Measurements from ENCODE around the gene MACO1. TPM values are rescaled to one million over a fixed set of nuclear protein-coding genes. Genes with fewer than 3 reads are reported as not detected.
A peak's percentile ranks its signal among the peaks of the same experiment; 100 is the strongest.

Gene MACO1
- total RNA-seq, 2 donors from 2014 or later = 15.1 to 16.4 TPM

DNA sequence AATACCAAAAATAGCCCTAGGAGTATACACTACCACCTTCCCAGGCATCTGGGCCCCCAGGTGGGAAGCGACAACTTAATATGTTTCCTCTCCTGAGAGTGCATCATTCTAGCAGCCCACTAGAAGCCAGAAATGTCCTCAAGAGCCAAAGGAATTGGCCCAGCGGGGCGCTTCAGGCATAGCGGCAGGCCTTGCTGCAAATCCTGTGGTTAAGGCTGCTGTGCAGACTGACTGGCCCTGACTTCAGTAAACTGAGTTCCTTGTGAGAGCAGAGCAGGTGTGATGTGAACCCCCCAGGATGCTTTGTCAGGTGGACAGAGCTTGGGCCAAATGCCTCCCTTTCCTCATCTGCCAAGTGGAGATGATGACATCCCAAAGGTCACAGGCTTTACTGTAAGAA lies 83.0 kb downstream of the MACO1 start:
- ATAC-seq = no peak
- no peak for DNase-seq
- intact Hi-C loops (cut with DNase I) = no loop called here

- intact Hi-C loops (cut with DNase I) = no loop called here
- DNase-seq (no peak), ATAC-seq (no peak)
Measured at GRCh38 chr1:25515033-25515432, 84.3 kb downstream of the MACO1 start.

DNA sequence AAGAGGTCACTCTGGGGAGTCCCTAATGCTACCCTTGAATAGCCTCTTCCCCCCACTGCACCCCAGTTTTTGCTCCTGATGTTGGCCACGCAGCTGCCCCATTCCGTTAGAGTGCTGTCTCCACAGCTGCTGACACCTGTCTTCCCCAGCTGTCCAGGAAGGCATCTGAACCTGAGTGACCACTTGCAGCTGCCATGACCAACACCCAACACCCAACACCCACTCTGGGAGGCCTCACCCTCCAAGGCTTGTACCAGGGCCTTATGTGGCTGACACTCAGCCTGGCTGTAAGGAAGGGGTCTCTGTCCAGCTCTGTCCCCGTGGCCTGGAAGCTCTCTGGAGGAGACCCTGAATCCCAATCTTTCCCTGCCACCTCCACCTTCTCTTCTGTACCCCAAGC lies 86.0 kb downstream of the MACO1 start:
- DNase-seq (no peak), ATAC-seq (no peak)
- intact Hi-C loops (cut with DNase I) = no loop called here

DNA sequence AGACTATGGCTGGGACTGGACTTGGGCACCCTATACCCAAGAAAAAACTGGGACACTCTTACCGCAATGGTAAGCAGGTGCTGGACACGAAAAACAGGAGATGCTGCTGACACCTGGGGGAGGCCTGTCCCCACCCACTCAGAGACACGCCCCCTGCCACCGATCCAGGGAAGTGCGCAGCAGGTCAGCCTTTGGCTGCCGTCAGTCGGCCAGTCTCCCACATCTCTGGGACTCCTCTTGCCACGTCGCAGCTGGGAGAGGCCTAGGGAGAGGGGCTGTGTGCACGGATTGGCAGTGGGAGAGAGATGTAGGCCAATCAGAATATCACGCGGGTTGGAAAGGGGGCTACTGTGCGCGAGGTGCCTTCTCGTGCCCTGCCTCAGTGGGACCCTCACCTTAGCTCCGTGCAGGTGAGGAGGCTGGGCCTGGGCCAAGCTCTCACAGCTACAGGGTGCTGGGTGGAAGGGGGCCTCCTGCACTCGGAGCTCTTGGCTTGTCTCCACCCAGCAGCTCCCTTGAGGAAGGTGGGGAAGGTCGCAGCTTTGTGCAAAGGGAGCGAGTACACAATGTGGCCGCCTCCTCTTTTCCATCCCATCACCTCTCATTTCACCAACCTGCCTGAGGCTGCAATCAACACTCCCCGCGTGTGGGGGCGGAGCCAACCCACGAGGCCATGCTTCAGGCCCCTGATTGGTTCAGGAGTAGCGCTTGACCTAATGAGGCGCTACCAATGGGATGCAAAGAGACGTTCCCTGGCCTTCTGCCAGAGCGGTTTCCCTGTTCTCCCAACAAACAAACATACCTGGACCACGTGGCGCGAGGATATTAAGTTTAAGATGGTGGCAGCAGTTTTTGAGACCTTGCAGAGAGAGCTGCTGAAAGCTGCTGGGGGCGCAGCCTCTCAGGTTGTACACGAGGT lies 87.0 kb downstream of the MACO1 start:
- DNase-seq (no peak), ATAC-seq (no peak)
- intact Hi-C loops (cut with DNase I) = no loop called here

DNA sequence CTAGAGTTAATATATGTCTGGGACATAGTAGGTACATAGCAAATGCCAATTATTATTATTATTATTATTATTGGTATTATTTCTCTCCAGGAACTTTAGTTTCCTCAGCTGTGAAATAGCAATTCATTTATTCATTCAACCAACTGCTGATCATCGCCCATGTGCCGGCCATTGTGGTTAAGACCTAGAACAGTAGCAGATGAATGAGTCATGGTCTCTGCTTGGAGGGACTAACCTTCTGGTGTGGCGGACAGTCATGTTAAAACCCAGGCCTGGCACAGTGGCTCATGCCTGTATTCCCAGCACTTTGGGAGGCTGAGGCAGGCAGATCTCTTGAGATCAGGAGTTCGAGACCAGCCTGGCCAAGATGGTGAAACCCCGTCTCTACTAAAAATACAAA lies 88.9 kb downstream of the MACO1 start:
- ATAC-seq (no peak), DNase-seq (no peak)
- intact Hi-C loops (cut with DNase I) = loop anchor here (5.0 to 10.0 kb wide), 2 partner anchors 115 to 117 kb away; no protein-coding TSS in a partner anchor

DNA sequence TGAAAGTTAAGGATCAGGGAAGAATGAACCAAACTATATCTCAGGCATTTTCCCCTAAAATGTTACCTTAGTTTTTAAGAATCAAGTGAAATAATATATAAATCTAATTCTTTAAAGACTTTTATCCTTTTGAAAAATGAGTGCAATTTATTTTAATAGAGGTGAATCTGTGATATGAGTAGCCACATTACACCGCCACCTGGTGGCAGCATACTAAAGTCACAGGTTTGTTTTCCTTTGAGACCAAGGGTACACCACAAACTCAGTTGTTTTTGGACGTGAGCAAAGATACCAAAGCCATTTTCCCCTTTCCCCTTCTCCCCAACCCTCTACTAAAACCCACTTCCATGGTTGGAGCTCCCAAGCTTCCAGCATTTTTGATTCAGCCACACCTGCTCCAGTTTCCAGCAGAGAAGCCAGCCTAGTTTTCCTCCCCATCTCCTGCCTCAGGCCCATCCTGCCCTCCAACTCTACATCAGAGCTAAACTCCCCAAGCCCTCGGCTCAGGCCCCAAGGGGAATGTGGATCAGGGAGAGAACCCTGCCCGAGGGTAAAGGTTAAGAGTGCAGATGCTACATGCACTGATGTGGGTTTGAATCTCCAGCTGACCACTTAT lies 89.9 kb downstream of the MACO1 start:
- intact Hi-C loops (cut with DNase I) = loop anchor here (5.0 to 10.0 kb wide), 2 partner anchors 116 to 118 kb away; no protein-coding TSS in a partner anchor
- peak; percentile 75 for DNase-seq
- no peak for ATAC-seq

GRCh38 chr1:25522031-25522655 lies 91.4 kb downstream of the MACO1 start:
- intact Hi-C loops (cut with DNase I) = loop anchor here (5.0 to 10.0 kb wide), 2 partner anchors 117 to 120 kb away; no protein-coding TSS in a partner anchor
- no peak for DNase-seq
- ATAC-seq = no peak

DNA sequence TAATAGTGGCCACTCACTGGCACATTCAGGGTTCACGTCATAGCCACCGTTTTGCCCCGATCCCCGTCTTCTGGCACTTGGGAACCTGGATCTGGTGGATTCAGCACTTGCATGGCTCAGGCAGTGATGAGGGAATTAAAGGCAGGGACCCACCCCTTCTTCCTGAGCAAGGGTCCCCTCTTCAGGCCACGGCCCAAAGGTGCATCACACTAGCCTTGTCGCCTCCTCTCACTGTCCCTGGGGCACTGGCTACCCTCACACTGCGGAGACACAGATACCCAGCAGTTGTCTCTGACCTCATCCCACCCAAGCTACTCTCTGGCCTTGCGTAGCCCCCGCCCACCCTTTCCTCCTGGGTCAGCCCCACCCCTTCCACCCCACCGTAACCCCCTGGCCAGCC lies 92.8 kb downstream of the MACO1 start:
- intact Hi-C loops (cut with DNase I) = loop anchor here (5.0 to 10.0 kb wide), 2 partner anchors 119 to 121 kb away; no protein-coding TSS in a partner anchor
- peak in 1 of 2 donors; percentile 27 for ATAC-seq
- no peak for DNase-seq

- no peak for ATAC-seq
- intact Hi-C loops (cut with DNase I) = loop anchor here (5.0 to 10.0 kb wide), 2 partner anchors 120 to 122 kb away; no protein-coding TSS in a partner anchor
- DNase-seq = no peak
Measured at GRCh38 chr1:25524568-25525360, 94.1 kb downstream of the MACO1 start.

GRCh38 chr1:25525361-25525688 lies 94.6 kb downstream of the MACO1 start:
- intact Hi-C loops (cut with DNase I) = loop anchor here in 1 of 2 donors (10.0 kb wide), 1 partner anchor 121 kb away; no protein-coding TSS in a partner anchor
- ATAC-seq (no peak), DNase-seq (no peak)

GRCh38 chr1:25526753-25527152 lies 96.1 kb downstream of the MACO1 start:
- intact Hi-C loops (cut with DNase I) = loop anchor here in 1 of 2 donors (10.0 kb wide), 1 partner anchor 122 kb away; no protein-coding TSS in a partner anchor
- ATAC-seq = no peak
- no peak for DNase-seq

DNA sequence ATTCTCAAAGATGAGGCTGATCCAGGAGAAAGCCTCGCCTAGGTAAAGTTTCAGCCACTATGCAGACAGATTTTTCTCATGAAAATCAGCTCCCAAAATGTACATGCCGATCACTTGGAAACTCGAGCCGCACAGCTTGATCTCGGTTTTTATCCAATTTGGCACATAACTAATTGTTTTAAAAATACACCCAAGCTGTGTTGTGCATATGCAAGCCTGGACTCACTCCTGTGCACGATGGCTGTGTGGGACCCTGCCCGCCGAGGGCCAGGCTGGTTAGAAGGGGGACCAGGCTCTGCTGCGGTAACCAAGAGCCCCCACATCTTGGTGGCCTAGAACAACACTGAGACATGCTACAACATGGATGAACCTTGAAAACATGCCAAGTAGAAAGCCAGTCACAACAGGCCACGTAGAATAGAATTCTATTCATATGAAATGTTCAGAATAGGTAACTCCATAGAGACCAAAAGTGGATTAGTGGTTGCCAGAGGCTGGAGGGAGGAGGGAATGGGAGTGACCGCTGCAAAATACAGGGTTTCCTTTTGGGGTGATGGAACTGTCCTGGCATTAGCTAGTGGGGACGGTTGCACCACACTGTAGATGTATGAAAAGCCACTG lies 96.6 kb downstream of the MACO1 start:
- intact Hi-C loops (cut with DNase I) = loop anchor here in 1 of 2 donors (10.0 kb wide), 1 partner anchor 123 kb away; no protein-coding TSS in a partner anchor
- no peak for ATAC-seq
- no peak for DNase-seq

DNA sequence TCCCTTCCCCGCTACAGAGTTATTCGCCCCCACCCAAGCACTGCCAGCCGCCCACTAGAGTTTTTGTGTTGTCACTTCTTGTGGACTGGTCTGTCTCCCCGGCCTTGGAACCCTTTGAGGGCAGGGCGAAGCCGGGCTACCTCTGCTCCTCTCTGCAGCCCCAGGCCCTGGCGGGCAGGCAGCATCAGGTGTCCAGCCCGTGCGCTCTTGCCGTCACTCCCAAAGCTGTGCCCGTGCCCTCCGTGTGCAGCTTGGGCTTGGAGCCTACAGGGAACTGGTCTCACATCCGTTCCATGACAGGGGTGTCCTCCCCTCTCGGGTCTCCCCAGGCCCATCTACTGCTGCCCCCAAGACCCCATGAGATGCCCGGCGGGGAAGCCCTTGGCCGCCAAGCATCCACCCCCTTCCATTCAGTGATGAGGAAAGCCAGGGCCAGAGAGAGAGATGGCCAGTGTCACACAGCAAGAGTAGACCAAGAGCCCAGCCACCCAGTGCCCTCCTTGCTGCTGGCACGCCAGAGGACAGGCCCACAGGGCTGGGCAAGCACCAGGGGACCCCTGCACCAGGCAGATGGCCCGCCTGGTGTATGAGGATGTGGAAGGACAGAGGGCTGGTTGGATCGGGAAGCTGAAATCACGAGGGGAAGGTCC lies 97.4 kb downstream of the MACO1 start:
- ATAC-seq (no peak), DNase-seq (no peak)
- intact Hi-C loops (cut with DNase I) = loop anchor here in 1 of 2 donors (10.0 kb wide), 1 partner anchor 123 kb away; no protein-coding TSS in a partner anchor

GRCh38 chr1:25528881-25529517 lies 98.3 kb downstream of the MACO1 start:
- no peak for DNase-seq
- no peak for ATAC-seq
- intact Hi-C loops (cut with DNase I) = loop anchor here in 1 of 2 donors (10.0 kb wide), 1 partner anchor 124 kb away; no protein-coding TSS in a partner anchor

DNA sequence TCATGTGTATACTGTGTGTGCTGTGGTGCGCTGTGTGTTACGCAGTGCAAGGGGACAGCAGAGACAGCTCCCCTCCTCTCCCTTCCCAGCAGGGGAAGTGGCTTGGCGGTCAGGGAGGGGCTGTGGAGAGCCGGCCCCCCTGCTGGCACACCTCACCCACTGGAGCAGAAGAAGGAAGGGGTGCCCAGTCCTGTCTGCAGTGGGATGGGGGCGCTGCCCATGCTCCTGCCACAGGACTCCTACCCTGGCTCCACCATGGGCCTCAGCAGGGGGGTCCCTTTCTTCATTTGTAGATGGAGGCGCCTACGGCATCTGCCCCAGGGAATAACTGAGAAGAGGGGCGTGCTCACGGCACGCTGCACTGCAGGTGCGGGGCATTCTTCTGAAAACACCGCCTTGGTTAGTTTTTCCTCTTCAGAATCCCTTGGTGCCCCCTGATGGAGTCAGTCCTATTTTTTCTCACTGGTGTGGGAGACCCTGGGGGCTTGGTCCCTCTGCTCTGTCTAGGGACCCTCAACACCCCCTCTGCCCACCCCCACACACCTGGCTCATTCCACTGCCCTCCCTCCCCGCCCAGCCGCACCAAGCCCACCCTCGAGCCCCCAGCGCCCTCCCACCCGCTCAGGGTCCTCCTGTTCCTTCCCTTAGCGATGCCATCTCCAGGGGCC lies 99.0 kb downstream of the MACO1 start:
- intact Hi-C loops (cut with DNase I) = loop anchor here in 1 of 2 donors (10.0 kb wide), 1 partner anchor 125 kb away; no protein-coding TSS in a partner anchor
- no peak for DNase-seq
- no peak for ATAC-seq

DNA sequence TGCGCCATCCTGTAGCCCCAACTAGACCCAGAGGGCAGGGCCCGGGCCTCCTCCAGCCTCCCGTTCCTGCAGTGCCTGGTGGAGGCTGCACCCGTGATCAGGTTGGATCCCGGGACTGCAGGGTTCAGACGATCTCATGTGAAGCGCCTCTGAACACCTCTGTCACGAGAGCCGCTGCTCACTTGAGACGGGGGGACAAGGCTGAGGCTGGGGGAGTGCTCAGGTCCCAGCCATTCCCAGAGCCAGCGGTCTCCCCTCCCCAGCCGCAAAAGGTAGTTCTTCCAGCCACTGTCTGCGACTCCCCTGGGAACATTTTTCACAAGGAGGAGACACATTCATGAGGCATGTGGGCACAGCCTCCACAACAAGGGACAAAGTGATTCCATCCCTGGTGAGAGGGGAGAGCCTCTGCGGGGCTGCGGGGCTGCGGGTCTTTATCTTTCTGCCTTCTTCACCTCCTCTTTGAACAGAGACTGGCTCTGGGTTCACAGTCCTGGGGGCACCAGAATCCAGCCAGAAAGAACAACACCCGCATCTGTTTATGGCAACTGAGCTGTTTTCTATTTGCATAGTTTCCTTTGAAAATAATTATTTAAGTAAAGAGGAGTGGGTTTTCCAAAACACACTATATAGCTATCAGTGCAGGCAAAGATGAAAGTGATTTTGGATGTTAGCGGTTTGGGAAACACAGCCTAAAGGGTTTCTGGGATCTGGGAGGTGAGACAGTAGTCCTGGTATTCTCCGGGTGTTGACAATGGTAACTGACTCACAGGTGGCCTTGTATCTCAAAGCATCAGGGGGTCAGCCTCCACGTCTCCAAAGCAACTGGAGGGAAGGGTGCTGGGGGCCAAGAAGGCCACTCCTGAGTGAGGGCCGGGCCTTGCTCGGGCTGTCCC lies 99.7 kb downstream of the MACO1 start:
- ATAC-seq = no peak

More for the DNA sequence above, 99.7 kb downstream of the MACO1 start:
- intact Hi-C loops (cut with DNase I) = no loop called here
- DNase-seq = no peak

Data from left cardiac atrium (tissue), 4 donors.